HG02943 (cell line): Measurements from ENCODE around the gene TSTD2.

Experiments used
- ATAC-seq: cut with Tn5 transposase; IDR thresholded peaks from one replicate; pipeline ENCODE4 v1.9.1; 2021; ENCODE audit warnings: mild to moderate bottlenecking, low read depth, moderate library complexity; ENCODE audit not compliant: unreplicated experiment

The TSTD2 gene

GRCh38 chr9:97565262-97565661 is 67.9 kb downstream of the TSTD2 start:
- ATAC-seq, result no peak

- ATAC-seq, result no peak
Measured at GRCh38 chr9:97564291-97565175, 68.6 kb downstream of the TSTD2 start.

- no peak for ATAC-seq
Measured at GRCh38 chr9:97563458-97564135, 69.6 kb downstream of the TSTD2 start.

- no peak for ATAC-seq
Measured at GRCh38 chr9:97562542-97562941, 70.6 kb downstream of the TSTD2 start.

GRCh38 chr9:97561501-97561900 is 71.7 kb downstream of the TSTD2 start:
- no peak for ATAC-seq

- no peak for ATAC-seq
Measured at GRCh38 chr9:97560851-97561250, 72.3 kb downstream of the TSTD2 start.

- no peak for ATAC-seq
Measured at GRCh38 chr9:97560154-97560553, 73.0 kb downstream of the TSTD2 start.

GRCh38 chr9:97559111-97559514 is 74.1 kb downstream of the TSTD2 start:
- peak; percentile 71 for ATAC-seq

GRCh38 chr9:97558701-97559101 is 74.5 kb downstream of the TSTD2 start:
- no peak for ATAC-seq

- no peak for ATAC-seq
Measured at GRCh38 chr9:97557606-97558095, 75.5 kb downstream of the TSTD2 start.

GRCh38 chr9:97556721-97557605 is 76.2 kb downstream of the TSTD2 start:
- no peak for ATAC-seq

GRCh38 chr9:97556036-97556720 is 77.0 kb downstream of the TSTD2 start:
- no peak for ATAC-seq

GRCh38 chr9:97555164-97555563 is 78.0 kb downstream of the TSTD2 start:
- ATAC-seq, result no peak

- ATAC-seq, result no peak
Measured at GRCh38 chr9:97554566-97555075, 78.5 kb downstream of the TSTD2 start.

- ATAC-seq, result no peak
Measured at GRCh38 chr9:97553841-97554240, 79.3 kb downstream of the TSTD2 start.

- ATAC-seq, result no peak
Measured at GRCh38 chr9:97553141-97553540, 80.0 kb downstream of the TSTD2 start.

- no peak for ATAC-seq
Measured at GRCh38 chr9:97551308-97551707, 81.9 kb downstream of the TSTD2 start.

GRCh38 chr9:97550386-97550785 is 82.8 kb downstream of the TSTD2 start:
- ATAC-seq, result no peak
